Esophagus mucosa (tissue), 1 donor: Measurements from ENCODE around the gene PRKRIP1. TPM values are rescaled to one million over a fixed set of nuclear protein-coding genes. Genes with fewer than 3 reads are reported as not detected.
"Not testable (repeated sequence)": the region's sequence is repeated elsewhere in the genome, so short reads cannot be mapped to it uniquely, and the experiment has no call there.

Experiments used
- ATAC-seq: fragments of 200-7000 bp; cut with Tn5 transposase; one replicate; pipeline ENCODE4 v1.9.1; 2020
- total RNA-seq: library from RNA; stranded (reverse); gene quantifications from one replicate; pipeline ENCODE4 v1.2.4, GENCODE V29; 2023
- donor health status: DM: yes; HTN: yes; CAD: no.

PRKRIP1 gene
- total RNA-seq, 1 donor from 2014 or later: 9.6 TPM

DNA sequence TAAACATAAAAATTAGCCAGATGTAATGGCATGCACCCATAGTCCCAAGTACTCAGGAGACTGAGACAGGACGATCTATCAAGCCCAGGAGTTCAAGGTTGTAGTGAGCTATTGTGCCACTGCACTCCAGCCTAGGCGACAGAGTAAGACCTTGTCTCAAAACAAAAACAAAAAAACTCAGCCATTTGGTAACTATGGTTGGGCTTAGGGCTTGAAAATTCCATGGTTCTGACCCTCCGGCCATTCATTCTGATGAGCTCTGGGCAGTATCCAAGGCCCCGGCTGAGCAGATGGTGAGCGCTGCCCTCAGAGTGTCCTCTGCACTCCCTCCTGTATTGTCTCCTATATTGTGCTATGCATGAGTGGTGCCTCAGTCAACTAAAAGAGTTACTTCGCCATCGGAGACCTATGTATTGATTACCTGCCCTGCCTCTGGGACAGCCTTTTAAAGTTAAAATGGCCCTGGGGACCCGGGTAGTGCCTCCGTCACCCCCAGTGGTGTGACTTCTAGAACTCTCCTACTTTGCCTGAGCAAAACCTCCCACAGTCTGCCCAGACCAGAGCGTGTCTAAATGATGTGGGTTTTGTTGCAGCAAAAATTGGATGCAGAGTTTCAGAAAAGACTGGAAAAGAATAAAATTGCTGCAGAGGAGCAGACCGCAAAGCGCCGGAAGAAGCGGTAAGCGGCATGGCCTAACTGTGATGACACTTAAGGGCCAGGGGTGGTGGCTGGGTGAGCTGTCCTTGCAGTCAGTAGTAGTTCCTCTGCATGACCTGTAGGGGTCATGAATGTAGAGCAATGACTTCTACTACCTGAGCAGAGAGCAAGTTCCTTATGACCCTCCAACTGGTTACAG is 8.1 kb downstream of the PRKRIP1 start:
- ATAC-seq: peak; percentile 93

DNA sequence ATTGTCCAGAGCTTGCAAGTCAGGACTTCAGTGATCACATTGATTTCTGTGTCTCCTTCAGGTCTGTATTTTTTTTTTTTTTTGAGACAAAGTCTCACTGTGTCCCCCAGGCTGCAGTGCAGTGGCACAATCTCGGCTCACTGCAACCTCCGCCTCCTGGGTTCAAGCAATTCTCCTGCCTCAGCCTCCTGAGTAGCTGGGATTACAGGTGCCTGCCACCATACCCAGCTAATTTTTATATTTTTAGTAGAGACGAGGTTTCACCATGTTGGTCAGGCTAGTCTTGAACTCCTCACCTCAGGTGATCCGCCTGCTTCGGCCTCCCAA is 8.7 kb downstream of the PRKRIP1 start:
- ATAC-seq: not testable (repeated sequence)

DNA sequence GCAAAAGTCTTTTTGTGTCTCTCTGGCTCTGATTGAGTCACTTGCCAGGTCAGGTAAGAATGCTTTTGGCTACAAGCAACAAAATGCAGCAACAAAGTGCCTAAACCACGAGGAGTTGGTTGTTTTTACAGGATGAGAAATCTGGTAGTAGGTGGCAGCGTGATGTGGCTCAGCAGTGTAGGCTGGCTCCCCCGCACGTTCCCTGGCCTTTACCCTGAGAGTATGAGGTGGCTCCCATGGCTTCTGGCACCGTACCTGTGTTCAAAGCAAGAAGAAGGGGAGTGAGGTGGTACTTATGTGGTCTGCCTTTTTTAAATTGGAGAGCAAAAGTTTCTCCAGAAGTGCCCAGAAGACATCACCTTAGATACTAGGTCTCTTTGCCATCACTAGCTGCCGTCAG is 11.7 kb downstream of the PRKRIP1 start:
- no peak for ATAC-seq

DNA sequence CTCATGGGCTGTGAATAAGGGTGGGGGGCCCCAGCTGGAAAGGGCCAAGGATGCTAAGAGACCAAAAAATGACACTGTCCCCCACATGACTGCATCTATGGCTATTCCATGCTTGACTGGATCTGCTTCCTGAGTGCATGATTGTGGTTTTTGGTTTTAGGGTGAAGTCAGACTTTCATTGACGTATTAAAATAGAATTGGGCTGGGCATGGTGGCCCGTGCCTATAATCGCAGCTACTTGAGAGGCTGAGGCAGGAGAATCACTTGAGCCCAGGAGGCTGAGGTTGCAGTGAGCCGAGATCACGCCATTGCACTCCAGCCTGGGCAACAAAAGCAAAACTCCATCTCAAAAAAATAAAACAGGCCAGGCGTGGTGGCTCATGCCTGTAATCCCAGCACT is 12.4 kb downstream of the PRKRIP1 start:
- ATAC-seq: not testable (repeated sequence)

DNA sequence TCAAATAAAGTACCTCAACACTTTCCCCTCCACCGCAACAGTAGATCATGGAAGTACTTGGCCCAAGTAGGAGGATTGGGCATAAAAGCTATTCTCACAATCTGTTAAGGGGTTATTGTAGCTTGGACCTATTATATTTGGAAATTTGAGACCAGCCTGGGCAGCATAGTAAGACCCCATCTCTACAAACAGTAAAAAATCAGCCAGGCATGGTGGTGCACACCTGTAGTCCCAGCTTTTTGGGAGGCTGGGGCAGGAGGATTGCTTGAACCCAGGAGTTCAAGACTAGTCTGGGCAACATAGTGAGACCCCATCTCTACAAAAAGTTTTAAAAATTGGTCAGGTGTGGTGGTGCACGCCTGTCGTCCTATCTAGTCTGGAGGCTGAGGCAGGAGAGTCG is 13.2 kb downstream of the PRKRIP1 start:
- ATAC-seq: no peak

DNA sequence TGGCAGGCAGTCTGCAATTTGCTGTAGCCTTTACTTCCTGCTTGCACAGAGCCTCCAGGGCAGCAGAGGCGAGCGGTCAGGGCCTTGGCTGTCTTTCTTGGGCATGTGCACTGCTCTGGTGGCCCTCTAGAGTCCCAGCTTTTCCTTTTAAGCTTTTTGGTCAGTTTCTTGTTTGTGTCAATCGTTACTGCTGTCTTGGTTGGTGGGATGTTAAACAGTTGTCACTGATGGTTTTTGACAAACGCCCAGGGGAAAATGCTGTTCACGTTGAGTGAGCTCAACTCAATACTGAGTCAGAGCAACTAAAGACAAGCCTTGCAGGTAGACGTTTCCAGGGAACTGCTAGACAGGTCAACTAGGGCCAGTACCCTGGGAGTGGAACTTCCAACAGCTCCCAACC is 14.0 kb downstream of the PRKRIP1 start:
- peak; percentile 37 for ATAC-seq

DNA sequence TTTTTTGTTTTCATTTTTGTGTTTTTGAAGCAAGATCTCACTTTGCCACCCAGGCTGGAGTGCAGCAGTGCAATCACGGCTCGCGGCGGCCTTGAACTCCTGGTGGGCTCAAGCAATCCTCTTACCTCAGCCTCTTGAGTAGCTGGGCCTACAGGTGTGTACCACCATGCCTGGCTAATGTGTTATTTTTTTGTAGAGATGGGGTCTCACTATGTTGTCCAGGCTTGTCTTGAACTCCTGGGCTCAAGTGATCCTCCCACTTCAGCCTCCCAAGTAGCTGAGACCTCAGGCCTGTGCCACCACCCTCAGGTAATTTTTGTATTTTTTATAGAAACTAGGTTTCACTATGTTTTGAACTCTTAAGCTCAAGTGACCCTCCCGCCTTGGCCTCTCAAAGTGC is 14.8 kb downstream of the PRKRIP1 start:
- no peak for ATAC-seq

DNA sequence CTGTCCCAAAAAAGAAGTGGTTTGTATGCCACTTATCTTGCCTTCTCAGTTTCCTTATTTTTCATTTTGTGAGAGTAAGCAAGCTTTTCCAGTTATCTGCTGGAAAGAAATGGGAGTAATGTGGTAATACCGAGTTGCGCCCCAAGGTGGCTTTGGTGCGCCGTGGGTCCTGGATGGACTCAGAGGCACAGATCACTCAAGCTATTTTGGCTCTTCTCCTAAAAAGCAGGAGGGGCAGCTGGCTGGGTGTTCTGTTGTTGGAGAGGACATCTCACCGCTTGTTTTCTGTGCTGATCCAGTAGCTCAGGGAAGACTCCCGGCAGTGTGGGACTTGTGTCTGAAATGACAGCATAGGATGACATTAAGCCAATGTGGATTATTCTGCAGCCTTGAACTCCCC is 16.4 kb downstream of the PRKRIP1 start:
- peak; percentile 41 for ATAC-seq

DNA sequence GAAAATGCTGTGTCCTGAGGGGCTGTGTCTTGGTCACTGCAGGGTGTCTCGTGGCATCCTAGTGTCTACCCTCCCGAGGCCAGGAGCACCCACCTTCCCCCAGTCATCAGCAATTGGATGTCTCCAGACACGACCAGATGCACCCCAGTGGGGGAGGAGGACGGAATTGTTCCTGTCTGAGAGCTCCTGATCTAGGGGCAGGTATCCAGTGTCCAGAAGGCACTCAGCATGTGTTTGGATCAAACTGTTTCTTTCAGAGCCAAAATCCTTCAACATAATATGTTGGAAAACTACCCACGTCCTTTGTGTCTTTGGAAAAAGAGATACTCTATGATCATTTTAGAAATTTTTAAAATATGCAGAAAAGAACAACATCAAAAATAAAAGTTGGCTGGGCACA is 16.9 kb downstream of the PRKRIP1 start:
- peak; percentile 4 for ATAC-seq

DNA sequence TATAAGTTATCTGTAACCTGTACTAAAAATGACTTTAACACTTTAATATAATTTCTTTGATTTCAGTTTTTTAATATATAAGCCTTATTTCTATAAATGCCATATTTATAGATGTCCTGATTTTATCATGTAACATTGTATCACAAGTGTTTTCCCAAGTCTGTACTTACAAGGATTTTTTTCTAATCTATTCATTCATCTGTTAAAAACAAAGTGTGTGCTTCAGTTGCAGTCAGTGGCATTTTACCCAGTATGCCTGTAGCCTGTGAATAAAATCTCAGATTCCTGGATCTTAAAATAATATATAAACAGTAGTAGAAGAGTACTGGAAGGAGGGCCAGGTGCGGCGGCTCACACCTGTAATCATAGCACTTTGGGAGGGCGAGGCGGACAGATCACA is 17.4 kb downstream of the PRKRIP1 start:
- ATAC-seq: no peak

DNA sequence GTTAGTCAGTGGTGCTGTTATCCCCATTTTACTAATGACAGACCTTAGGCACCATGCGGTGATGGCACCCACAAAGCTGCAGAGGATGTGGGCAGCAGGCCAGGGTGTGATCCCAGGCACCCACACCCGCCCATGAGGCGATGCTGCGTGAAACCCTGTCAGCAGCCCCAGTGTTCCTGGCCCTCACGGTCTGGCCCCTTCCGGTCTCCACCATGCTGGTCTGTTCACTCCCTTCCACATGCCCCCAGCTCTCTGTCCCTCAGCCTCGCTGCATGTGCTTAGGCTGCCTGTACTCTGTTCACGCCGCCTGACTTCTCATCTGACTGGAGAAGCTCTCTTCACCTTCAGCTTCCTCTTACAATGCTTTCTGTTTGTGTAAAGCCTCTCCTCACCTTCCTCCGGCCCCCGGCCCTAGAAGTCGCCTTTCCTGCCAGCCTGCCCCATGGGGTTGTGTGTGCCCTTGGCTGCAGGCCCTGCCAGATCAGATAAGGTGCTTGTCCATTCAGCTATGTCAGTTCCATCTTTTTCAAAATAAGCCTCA is 19.6 kb downstream of the PRKRIP1 start:
- peak; percentile 47 for ATAC-seq

DNA sequence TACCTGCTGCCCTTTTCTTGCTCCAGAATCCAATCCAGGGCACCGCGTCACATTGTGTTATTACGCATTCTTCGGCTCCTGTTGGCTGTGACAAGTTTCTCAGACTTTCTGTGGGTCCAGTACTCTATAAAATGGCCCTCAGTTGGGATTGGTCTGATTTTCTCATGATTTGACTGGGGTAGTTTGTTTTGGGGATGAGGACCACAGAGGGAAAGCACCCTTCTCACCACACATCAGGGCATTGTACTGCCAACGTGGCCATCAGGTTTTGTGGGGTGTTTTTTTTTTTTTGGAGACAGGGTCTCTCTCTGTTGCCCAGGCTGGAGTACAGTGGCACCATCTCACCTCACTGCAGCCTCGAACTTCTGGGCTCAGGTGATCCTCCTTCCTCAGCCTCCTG is 20.2 kb downstream of the PRKRIP1 start:
- no peak for ATAC-seq

DNA sequence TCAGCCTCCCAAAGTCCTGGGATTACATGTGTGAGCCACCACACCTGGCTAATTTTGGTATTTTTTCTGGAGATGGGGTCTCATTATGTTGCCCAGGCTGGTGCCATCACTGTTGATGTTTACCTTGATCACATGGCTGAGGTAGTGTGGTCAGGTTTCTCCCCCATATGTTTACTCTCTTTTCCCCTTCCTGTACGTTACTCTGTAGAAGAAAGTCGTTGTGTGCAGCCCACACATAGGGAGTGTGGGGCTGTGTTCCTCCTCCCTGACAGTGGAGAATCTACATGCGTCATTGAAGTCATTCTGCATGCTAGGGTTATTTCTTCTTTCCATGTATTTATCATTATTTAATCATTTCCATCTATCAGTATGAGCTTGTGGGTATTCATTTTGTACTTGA is 20.9 kb downstream of the PRKRIP1 start:
- no peak for ATAC-seq

DNA sequence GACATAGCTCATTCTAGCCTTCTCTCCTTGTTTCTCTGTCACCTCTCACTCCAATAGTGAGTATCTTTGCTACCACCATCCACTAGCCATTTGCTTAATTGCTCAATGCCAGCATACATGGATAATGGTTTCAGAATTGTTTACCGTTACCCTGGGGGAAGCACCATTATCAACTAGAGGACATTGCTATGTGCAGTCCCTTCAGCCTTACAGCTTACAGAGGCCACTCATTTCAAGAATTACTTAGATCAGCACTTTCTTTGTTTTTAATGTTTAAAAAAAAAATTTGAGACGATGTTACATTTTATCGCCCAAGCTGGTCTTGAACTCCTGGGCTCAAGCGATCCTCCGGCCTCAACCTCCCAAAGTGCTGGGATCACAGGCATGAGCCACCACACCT is 22.4 kb downstream of the PRKRIP1 start:
- no peak for ATAC-seq

DNA sequence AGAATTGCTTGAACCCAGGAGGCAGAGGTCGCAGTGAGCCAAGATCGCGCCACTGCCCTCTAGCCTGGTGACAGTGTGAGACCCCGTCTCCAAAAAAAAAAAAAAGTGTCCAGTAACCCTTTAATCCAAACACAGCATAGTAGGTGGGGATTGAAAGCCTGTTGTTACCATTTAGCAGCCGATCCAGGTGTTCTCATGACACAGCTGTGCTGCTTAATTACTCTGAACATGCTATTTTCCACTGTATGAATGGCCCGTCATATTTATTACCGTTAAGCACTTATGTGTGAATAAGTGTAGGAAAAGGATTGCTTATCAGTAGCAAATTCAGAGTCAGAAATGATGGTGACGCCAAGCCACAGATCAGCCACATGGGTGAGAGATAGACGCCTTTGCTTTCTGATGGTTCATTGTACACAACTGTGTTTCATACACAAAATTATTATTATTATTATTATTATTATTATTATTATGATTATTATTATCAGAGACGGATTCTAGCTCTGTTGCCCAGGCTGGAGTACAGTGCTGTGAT is 25.6 kb downstream of the PRKRIP1 start:
- ATAC-seq: no peak

DNA sequence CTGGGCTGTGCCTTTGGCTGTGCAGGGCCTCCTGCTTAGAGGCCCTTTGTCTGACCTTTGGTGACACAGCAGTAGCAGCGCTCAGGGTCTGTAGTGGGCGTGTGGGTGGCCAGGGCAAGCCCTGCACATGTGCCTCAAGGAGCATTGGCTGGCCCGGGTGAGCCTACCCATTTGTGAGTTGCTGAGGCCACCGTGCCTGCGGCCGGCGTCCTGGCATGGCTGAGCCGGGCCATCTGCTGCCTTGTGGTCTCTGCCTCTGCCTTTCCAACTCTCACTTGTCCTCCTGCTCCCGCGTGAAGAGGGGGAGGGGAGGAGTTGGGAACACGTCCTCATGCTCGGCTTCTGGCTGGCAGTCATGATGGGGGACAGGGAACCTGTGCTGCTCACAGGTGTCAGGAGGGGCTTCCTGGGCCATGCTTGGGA is 28.0 kb downstream of the PRKRIP1 start:
- no peak for ATAC-seq

DNA sequence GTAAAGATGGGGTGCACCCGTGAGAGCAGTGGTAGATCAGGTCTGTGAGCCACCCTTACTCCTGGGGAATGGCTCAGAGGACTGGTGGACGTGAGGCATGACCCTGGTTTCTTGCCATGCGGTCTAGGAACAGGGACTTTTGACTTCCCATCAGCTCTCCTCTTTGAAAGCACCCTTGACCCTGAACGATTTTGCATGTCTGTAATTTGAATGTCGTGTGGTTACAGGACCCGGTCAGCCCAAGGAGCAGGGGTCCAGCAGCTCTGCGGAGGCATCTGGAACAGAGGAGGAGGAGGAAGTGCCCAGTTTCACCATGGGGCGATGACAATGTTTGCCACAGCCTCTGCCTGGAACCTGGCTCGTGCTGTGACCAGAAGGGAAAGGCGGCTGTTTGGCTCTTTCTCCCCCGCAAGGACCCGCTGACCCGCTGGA is 28.6 kb downstream of the PRKRIP1 start:
- no peak for ATAC-seq

DNA sequence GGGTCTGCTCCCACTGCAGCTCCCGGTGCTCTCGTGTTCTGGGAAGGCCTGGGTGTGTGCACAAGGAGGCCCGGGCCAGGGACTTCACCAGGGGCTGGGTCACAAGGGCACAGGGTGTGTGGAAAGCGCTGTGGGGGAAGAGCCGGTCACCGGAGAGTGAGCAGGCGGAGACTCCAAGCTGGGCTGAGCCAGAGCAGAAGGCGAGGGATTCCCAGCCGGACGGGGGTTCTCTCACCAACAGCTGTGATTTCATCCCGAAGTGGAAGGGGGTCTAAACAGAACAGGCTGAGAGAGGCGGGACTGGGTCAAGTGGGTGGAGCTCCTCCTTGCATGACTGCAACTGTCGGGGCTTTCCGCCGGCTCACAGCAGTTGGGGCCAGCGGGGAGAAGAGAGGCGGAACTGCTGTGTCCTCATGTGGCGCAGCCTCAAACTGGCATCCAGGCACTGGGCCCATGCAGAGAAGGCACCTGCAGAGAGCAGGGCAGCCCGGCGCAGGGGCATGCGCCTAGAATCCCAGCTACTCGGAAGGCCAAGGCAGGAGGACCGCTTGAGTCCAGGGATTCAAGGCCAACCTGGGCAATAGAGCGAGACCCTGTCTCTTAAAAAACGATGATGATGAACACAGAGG is 29.6 kb downstream of the PRKRIP1 start:
- ATAC-seq: peak; percentile 56

DNA sequence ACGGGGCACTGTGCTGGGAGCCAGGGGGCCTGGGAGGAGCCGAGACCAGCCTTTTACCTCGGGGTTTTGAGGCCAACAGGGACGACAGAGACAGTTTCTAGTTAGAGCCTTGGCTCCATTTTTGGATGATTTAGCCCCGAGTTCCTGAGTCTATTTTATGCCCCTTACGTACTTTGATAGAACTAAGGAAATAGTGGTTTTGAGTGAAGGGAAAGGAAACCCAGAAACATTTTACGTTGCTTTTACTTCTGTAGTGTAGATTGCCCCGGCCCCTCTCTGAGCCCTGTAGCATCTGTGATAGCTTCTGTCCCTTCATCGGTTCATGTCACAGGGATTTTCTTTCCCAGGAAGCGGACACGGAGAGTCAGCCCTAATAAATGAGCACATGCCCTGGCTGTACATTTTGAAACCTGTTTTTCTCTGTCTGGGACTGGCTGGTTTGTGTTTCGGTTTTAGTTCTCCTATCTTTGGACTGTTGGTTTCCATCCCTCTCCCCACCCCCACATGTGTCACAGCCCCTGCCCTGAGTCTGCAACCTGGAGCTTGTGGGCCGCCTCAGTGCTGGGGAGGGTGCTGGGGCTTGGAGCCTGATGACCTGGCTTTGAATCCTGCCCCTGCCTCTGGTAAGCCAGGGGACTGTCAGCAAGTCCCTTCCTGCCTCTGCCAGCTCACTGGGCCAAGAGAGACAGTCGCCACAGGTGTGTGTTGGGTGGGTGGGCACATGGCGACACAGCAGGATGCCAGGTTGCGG is 30.3 kb downstream of the PRKRIP1 start:
- peak; percentile 40 for ATAC-seq

DNA sequence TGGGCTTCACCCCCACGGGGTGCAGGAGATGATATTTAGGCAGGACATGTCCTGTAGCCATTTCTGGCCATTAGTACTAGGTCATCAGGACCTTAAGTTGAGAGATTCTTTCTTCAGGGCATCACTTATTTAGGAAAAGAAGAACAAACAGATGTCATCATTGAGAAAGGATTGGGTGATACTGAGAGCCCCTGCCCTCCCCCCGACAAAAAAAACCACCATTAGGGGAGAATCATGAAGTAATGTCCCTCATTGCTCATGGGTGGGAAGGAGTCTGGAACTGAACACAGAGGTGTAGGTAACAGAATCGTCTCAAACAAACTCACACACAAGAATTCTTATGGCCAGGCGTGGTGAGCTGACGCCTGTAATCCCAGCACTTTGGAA is 30.8 kb downstream of the PRKRIP1 start:
- ATAC-seq: no peak

DNA sequence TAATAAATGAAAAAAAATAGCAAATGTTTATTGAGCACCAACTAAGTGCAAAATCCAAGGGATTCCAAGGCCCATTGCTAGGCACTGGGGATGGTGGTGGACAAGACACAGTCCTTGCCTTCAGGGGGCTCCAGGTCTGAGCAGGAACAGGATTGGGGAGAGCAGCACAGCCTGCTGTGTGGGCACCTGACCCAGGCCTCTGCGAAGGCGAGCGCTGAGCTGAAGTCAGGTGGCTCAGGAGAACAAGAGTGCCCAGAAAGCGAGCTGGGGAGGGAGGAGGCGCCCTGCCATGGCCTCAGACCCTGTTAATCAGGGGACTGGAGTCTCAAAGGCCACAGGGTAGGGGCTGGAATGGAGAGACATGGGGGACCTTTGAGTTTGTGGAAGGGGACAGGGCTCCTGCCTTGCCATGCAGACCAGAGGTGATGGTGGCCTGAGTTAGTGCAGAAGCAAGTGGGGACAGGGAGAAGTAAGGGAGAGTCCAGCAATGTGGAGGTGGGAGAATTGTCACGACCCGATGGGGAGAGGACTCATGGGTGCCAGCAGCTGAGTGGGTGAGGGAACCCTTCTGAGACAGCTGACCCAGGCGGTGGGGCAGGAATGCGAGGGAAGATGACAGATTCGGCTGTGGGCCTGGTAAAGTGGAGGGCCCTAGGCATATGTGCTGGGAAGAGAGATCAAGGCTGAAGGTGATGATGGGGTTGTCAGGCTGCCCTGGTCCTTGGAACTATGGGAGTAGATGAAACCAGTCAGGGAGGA is 33.2 kb downstream of the PRKRIP1 start:
- no peak for ATAC-seq

DNA sequence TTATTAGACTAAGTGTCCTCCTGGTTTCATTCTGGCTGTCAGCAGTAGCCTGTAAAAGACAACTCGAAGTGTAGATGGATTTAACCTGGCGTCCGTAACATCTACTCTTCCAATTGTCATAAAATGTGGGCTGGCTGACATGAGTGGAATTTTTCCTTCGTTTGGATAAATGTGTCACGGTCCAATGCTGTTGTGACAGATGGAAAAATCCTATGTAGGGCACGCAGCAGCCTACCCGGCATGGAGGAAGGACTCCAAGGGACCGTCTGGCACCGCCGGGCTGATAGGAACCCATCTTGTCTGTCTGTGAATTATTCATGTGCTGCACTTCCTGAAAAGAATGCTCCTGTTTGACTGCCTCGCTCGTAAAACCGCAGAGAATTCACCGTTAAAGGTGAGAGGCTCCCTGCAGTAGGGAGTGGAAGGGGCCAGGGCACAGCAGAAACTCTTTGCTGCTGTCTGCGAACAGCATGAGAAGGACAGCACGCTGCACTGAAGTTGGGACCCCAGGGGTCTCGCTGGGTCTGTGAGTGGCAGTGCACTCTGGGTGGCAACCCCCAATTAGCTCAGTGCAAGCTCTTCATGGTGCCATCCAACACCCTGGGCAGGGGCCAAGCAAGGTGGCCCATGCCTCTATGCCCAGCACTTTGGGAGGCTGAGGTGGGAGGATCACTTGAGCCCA is 35.6 kb downstream of the PRKRIP1 start:
- ATAC-seq: peak; percentile 10
